Activated CD4-positive, CD25-positive, alpha-beta regulatory T cell treated with anti-CD3 and anti-CD28 coated beads, Interleukin-2, amount 50 U/mL, for 72 hours (primary cell): ENCODE data around the gene DICER1.
"Not testable (repeated sequence)": the region's sequence is repeated elsewhere in the genome, so short reads cannot be mapped to it uniquely, and the experiment has no call there.

Experiments used
- DNase-seq: peaks from one replicate; pipeline ENCODE4 v3.0.0; 2021

DICER1 gene

GRCh38 chr14:95144849-95145248, 12.5 kb downstream of the DICER1 start:
- DNase-seq = no peak

- no peak for DNase-seq
Measured at GRCh38 chr14:95143808-95144620, 13.3 kb downstream of the DICER1 start.

GRCh38 chr14:95142208-95142607, 15.1 kb downstream of the DICER1 start:
- DNase-seq = no peak

GRCh38 chr14:95141684-95142083, 15.6 kb downstream of the DICER1 start:
- no peak for DNase-seq

- DNase-seq = no peak
Measured at GRCh38 chr14:95140060-95140858, 17.1 kb downstream of the DICER1 start.

GRCh38 chr14:95138876-95139275, 18.5 kb downstream of the DICER1 start:
- no peak for DNase-seq

- not testable (repeated sequence) for DNase-seq
Measured at GRCh38 chr14:95138455-95138854, 18.9 kb downstream of the DICER1 start.

- DNase-seq = no peak
Measured at GRCh38 chr14:95137804-95138167, 19.5 kb downstream of the DICER1 start.

- DNase-seq = no peak
Measured at GRCh38 chr14:95137164-95137803, 20.0 kb downstream of the DICER1 start.

GRCh38 chr14:95136631-95137030, 20.7 kb downstream of the DICER1 start:
- DNase-seq = no peak

- no peak for DNase-seq
Measured at GRCh38 chr14:95134304-95134933, 22.9 kb downstream of the DICER1 start.

- DNase-seq = no peak
Measured at GRCh38 chr14:95133282-95133681, 24.0 kb downstream of the DICER1 start.

- no peak for DNase-seq
Measured at GRCh38 chr14:95132760-95133159, 24.6 kb downstream of the DICER1 start.

GRCh38 chr14:95130549-95130948, 26.8 kb downstream of the DICER1 start:
- DNase-seq = no peak

- DNase-seq = no peak
Measured at GRCh38 chr14:95128140-95128539, 29.2 kb downstream of the DICER1 start.

- DNase-seq = no peak
Measured at GRCh38 chr14:95127531-95127911, 29.8 kb downstream of the DICER1 start.

- DNase-seq = no peak
Measured at GRCh38 chr14:95126906-95127530, 30.3 kb downstream of the DICER1 start.

GRCh38 chr14:95125915-95126314, 31.4 kb downstream of the DICER1 start:
- DNase-seq = no peak

GRCh38 chr14:95125221-95125620, 32.1 kb downstream of the DICER1 start:
- DNase-seq = no peak

- DNase-seq = no peak
Measured at GRCh38 chr14:95123891-95124579, 33.3 kb downstream of the DICER1 start.

- no peak for DNase-seq
Measured at GRCh38 chr14:95122621-95122945, 34.7 kb downstream of the DICER1 start.

GRCh38 chr14:95121911-95122620, 35.3 kb downstream of the DICER1 start:
- no peak for DNase-seq
